Left forelimb (tissue), 1 donor: ENCODE measurements around the gene SMIM28.
"Not testable (repeated sequence)": the region's sequence is repeated elsewhere in the genome, so short reads cannot be mapped to it uniquely, and the experiment has no call there.

Experiments
- DNase-seq: peaks from one replicate; pipeline ENCODE4 v3.0.0-alpha.2; 2018; ENCODE audit warnings: low spot score

SMIM28 gene

GRCh38 chr6:138377844-138378243 lies at the start of gene SMIM28:
Gene SMIM28 (plus strand): TSS chr6:138377905. CDS start chr6:138378073, 168 bp downstream.
- DNase-seq = no peak

- DNase-seq = no peak
Observed at GRCh38 chr6:138328210-138328609, 49.5 kb upstream of the SMIM28 start.

GRCh38 chr6:138330763-138331162 lies 46.9 kb upstream of the SMIM28 start:
- DNase-seq = no peak

DNA sequence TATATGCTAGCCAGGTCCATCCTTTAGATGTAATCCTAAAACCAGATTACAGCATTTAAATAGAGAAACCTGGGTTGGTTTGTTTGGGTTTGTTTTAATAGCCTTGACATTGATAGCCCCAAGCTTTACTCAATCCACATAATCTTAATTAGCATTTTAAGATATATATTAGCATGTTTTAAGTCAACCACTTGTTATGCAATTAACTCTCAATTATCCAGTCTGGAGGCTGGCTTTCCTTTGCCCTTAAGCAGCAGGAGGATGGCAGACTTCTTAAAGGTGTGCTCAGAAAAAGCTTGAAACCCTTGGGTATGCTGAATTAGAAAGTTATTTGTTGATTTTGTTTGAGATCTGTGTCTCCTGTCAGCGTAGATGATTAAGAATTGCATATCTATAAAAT lies 46.3 kb upstream of the SMIM28 start:
- no peak for DNase-seq

- no peak for DNase-seq
Observed at GRCh38 chr6:138331984-138332383, 45.7 kb upstream of the SMIM28 start.

- no peak for DNase-seq
Observed at GRCh38 chr6:138334000-138334399, 43.7 kb upstream of the SMIM28 start.

- no peak for DNase-seq
Observed at GRCh38 chr6:138334963-138335362, 42.7 kb upstream of the SMIM28 start.

GRCh38 chr6:138336221-138336620 lies 41.5 kb upstream of the SMIM28 start:
- DNase-seq = no peak

GRCh38 chr6:138337076-138337475 lies 40.6 kb upstream of the SMIM28 start:
- no peak for DNase-seq

- DNase-seq = no peak
Observed at GRCh38 chr6:138339024-138339423, 38.7 kb upstream of the SMIM28 start.

- no peak for DNase-seq
Observed at GRCh38 chr6:138341176-138341575, 36.5 kb upstream of the SMIM28 start.

GRCh38 chr6:138343112-138343511 lies 34.6 kb upstream of the SMIM28 start:
- DNase-seq = no peak

DNA sequence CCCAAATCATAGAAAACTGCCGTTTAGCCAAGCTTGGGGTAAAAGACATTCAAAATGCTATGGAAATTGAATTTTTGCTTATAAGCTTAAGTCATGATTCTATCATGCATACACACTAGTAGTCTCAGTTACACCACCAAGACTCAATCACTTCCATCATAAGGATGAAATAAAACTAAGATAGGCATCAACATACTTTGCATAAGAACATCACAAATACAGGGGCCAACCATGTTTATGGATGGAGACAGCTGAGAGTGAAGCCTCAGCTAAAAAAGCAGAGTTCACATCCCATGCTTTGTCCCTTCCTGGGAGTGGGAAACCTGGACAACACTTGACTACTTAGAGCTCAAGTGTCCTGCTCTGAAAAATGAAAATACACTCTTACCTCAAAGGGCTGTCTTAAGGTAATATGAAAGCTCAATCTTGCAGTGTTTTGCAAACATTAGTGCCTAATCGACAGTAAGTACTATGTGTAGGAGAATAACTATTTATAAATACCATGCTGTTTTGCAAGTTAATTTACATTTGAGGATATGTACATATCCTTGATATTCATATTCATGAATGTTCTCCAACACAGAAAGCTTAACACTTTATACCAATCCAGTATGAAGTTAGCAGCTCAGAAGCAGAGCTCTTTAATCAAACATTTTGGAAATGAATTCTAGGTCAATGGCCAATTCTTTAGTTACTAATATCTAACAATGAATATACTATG lies 32.0 kb upstream of the SMIM28 start:
- no peak for DNase-seq

DNA sequence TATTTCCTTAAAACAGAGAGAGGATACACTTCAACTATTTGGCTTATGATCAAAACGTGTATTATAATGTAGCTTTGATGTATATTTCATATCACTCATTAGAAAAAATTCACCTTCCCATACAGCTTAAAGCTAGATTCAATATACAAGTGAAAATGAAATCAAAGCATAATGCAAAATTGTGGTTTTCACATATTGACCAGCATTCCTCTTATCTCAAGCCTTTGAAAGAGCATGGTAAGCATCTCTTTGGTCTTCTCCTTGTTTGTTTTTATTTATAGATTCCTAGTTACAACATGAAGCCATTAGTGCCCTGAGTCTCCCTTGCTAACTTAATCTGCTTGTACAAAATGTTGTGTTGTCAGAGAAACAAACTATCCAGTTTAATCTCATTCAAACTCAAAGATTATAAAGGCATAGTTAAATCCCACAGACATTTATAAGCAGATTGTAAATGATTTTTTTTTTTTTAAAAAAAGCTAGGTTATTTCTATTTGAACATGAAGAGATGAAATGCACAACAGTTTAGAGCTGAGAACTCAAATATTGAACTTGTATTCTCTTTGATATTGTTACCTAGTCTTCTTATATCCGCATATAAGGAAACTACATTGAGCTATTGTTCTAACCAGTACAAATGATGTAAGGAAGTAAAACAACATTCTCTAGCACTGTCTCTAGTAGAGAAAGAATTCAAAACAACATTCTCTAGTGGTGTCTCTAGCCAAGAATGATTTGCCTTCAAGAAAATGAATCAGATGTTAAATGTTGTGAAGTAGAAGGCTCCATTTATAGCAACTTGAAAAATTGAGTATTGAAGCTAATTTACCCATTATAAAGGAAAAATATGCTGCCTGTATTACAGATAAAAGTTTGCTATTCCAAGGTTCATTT lies 31.2 kb upstream of the SMIM28 start:
- no peak for DNase-seq

DNA sequence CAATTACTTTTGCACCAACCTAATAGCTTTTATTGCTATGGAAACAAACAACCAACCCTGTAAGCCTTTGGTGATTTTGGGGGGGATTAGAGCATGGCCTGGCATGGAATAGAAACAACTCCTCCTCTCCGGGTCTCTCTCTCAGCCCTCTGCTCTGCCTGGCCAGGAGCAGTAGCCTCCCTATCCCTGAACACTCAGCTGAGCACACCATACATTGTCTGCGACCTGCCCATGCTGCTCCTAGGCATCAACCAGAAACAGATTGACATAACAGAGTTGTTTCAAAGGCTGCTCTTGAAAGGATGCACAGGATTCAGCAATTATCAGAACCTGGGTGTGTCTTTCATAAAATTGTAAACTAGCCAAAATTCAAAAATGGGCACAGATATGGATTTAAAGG lies 29.8 kb upstream of the SMIM28 start:
- DNase-seq = no peak

GRCh38 chr6:138349891-138350290 lies 27.8 kb upstream of the SMIM28 start:
- DNase-seq = no peak

DNA sequence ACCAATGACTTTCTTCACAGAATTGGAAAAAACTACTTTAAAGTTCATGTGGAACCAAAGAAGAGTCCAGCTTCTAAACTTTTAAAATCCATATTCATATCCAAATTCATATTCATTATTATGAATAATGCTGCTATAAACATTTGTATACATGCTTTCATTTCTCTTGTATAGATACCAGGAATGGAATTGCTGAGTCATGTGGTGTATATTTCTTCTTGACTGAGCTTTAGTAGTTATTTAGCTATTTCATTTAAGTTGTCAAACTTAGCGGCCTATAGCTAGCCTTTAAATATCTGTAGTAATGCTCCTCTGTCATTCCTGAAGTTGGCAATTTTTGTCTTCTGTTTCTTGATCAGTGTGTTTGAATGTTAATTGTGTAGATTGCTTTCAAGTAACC lies 19.8 kb upstream of the SMIM28 start:
- no peak for DNase-seq

DNA sequence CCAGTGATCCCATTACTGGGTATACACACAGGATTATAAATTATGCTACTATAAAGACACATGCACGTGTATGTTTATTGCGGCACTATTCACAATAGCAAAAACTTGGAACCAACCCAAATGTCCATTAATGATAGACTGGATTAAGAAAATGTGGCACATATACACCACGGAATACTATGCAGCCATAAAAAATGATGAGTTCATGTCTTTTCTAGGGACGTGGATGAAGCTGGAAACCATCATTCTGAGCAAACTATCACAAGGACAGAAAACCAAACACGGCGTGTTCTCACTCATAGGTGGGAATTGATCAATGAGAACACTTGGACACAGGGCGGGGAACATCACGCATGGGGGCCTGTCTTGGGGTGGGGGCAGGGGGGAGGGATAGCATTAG lies 9.0 kb upstream of the SMIM28 start:
- DNase-seq = not testable (repeated sequence)

- DNase-seq = no peak
Observed at GRCh38 chr6:138370631-138371451, 6.9 kb upstream of the SMIM28 start.

DNA sequence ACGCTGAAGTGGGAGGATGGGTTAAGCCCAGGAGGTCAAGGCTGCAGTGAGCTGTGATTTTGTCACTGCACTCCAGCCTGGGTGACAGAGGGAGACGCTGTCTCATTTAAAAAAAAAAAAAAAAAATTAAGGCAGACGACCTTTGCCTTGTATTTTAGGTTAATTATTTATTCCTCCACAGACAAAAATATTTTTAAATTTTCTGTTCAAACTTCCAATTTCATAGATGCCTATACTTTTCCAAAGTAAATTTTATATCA lies 6.3 kb upstream of the SMIM28 start:
- no peak for DNase-seq

- DNase-seq = no peak
Observed at GRCh38 chr6:138371720-138372119, 6.0 kb upstream of the SMIM28 start.

GRCh38 chr6:138372711-138373463 lies 4.8 kb upstream of the SMIM28 start:
- no peak for DNase-seq
